Breast epithelium (tissue), 3 donors: ENCODE data around the gene TNS3.

Source experiments
- CTCF ChIP-seq, 3 donors: fragments of 450-650 bp; IDR thresholded peaks; one replicate each; pipeline ENCODE4 v1.5.1; 2016 to 2017; ENCODE audit warnings: antibody characterized with exemption in 3 of 3, mild to moderate bottlenecking in 3 of 3, moderate library complexity in 3 of 3
- POLR2A ChIP-seq: fragments of 450-650 bp; IDR thresholded peaks from one replicate; pipeline ENCODE4 v1.6.1; 2016; ENCODE audit warnings: antibody characterized with exemption, mild to moderate bottlenecking, moderate library complexity
- POLR2AphosphoS5 ChIP-seq, 3 donors: sonication (generic); formaldehyde crosslinking; IDR thresholded peaks; one replicate each; pipeline ENCODE4 v1.6.1; 2017; ENCODE audit warnings: antibody characterized with exemption in 3 of 3

GRCh38 chr7:47543714-47544113 is 38.2 kb downstream of the TNS3 start:
- no peak for TF ChIP-seq CTCF (IDR thresholded peaks at IDR 0.05)
- TF ChIP-seq POLR2A = no peak
- no peak for TF ChIP-seq POLR2AphosphoS5 (IDR thresholded peaks at IDR 0.05)
